ENCODE measurements around the gene TDP2.
"Not testable (repeated sequence)": the region's sequence is repeated elsewhere in the genome, so short reads cannot be mapped to it uniquely, and the experiment has no call there.

Gene TDP2

DNA sequence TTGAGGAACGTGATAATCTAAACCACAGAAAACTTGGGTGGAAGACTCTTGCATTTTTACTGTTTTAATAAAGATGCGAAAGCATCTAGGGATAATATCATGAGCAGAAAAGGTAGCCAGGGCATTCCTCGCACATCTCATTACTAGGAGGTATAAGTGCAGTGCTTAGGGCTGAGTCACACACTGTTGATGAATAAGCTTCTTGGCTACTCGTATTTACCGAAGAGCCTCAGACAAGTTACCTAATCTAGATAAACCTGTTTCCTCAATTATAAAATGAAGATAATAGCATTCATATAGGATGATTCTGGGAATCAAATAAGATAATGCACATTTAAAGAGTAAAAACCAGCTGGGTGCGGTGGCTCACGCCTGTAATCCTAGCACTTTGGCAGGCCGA is 19.9 kb downstream of the TDP2 start:
- DNase-seq (ENCODE audit: low read depth): no peak

DNA sequence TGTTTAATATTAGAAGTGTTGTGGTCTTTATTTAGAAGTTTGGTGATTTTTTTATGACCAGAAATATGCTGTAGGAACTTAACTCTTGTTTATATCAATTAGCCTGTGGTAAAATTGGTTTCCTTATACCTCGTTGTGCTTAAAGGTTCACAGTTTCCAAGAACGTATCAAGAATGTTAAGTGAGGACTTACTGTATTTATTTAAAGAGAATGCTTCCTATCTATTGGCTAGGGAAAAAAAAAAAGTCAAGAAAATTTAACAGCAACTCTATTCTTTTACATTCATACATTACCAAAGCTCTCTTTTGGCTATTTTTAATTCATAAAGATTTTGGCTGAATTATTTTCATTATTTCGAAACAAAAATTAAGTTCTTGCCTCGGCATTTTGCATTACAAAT is 22.3 kb downstream of the TDP2 start:
- DNase-seq (ENCODE audit: low read depth): no peak

DNA sequence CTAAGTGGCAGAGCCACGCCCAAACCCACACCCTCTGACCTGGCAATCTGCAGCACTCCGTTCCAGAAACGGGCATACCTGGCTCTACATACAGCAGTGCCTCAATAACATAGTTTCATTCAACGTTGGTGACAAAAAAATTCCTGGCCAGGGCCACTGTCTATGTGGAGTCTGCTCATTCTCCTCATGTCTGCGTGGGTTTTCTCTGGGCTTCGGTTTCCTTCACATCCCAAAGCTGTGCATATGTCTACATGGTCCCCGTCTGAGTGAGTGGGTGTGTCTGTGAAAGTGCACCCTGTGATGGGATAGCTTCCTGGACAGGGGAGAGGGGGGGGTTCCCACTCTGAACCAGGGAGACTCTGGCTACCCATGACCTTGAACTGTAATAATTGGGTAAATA is 22.8 kb downstream of the TDP2 start:
- no peak for DNase-seq (ENCODE audit: low read depth)

DNA sequence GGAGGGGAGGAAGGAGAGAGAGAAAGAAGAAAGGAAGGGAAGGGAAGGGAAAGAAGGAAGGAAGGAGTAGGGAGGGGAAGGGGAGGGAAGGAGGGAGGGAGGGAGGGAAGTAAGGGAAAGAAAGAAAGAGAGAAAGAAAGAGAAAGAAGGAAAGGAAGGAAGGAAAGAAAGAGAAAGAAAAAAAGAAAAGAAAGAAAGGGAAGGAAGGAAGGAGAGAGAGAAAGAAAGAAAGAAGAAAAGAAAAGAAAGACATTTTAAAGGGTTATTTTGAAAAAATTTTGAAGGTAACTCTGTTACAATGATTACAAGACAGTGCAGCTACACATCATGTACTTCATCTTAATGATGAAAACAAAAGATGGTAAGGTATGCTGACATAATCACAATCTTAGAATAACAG is 24.6 kb downstream of the TDP2 start:
- DNase-seq (ENCODE audit: low read depth): no peak

DNA sequence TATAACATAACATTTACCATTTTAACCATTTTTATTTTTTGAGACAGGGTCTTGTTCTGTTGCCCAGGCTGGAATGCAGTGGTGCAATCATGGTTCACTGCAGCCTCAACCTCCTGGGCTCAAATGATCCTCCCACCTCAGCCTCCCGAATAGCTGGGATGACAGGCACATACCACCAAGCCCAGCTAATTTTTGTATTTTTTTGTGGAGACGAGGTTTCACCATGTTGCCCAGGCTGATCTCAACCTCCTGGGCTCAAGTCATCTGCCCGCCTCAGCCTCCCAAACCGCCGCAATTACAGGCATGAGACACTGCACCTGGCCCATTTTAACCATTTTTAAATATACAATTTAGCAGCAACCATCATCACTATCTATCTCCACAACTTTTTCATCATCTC is 26.1 kb downstream of the TDP2 start:
- not testable (repeated sequence) for DNase-seq (ENCODE audit: low read depth)

DNA sequence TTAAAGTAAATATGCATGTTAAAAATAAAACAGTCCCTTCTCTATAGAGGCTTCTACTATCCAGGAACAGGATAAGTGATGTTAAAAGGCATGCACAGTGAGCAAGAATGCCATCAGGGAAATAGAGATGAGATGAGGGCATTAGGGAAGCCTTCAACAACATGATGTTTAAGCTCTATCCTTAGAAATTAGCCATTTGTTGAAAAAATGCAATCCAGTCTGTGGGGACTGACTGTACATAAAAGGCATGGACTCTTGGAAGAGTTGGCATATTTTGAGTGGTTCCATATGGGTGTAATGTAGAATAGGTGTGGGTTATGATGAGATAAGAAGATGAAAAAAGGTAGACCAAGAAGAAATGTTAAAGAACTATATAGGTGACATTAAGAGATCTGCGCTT is 26.5 kb downstream of the TDP2 start:
- no peak for DNase-seq (ENCODE audit: low read depth)

DNA sequence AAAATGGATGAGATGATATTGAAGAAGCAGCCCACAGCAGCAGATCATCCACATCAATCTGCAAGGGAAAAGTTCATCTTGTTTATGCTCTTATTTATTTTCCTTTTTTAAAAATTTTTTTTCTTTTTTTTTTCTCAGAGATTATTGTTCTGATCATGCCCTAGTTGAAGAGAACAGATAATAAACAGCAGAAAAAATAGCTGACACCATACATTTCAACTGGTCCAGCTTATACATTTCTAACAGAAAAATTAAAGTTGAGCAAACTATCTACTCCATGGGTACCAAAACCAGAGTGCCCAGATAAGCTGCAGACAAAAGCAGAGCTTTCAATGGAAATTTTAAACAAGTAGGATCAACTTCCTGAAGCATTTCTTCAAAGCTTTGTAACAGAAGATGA is 30.0 kb downstream of the TDP2 start:
- no peak for DNase-seq (ENCODE audit: low read depth)

DNA sequence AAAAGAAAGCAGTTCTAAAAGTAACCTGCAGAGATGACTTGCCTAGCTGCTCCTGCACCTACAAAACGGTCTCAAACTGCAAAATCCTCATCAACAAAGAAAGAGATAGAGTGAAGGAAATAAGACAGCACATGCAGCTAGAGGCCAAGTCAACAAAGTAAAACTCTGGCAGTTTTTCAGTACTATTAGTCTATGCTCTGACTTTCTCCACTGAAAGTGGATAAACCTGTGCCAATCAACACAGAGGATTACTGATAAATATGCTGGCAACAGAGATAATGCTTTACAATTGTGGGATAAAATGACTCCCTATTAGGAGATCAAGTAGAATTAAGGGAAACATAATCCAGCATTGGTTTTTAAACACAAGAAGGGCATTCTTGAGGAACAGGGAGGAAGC is 34.1 kb downstream of the TDP2 start:
- DNase-seq (ENCODE audit: low read depth): no peak

DNA sequence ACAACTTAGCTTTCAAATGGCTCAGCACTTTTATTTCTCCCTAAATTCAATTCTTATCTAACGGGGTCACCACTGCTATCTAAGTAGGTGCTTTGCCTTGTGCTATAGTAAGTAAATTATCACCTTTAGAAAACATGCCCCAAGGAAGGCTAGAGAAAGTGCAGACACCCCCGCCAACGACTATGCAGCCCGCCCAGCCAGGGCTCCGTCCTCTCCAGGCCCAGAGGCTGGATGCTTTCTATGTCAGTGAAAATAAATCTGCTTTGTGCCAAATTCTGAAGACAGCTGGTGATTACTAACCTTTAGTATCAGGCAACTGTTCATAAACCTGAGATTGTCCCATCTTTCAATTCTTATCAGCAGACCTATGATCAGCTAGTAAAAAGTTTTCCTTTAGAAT is 35.0 kb downstream of the TDP2 start:
- DNase-seq (ENCODE audit: low read depth): no peak

DNA sequence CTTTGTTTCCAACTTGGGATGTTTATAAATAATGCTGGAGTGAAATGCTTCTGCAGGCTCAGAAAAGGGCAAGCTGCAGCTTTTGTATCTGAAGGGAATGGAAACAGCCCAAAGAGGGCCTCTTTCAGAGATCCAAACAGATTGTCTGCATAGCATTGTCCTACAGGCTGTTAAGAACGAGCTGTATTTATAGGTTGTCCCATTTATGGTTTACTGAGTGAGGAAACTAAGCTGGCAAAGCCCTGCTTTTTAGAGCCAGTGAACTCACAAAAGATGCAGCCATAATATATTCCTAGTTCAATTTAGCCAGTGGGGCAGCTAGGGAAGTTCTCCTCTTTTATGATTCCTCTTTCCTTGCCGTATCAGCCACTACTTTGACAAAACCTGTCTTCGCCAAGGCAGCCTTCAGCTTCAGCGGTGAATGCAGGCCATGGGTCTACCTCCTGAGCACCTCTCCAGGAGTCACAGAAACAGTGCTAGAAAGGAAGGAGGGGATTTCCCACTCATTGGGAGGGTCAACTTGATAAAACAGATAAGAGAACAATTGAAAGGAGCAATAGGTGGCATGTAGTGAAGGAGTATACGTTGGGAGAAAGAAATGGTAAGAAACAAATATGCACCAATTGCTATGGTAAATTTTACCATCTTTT is 35.7 kb downstream of the TDP2 start:
- no peak for DNase-seq (ENCODE audit: low read depth)

DNA sequence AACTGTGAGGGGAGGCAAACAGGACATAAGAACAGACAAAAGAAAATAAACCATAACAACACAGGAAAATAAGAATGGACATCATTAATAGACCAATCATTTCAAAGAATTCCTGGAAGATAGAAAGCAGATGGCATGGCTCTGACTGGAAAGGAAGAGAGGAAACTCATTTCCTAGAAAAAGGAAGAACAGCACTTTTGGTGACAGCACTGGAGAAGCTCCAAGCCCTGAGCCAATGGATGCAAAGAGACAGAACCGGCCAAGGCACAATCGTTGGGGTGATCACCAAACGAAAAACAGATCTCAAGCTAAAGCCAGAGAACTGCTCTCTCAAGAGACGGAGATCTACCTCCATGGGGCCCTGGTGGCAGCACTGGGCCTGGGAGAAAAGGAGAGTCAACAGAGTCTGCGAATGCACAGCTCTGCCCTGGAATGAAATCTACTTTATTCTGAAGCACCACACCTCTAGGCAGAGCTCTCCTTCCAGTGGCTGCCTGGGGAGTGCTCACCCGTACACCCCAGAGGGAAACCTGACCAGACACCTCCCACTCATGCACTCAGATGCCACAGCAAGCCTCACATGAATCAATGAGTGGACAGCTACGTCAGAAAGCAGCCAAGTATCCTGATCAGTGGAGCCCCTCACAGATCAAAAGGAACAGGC is 44.9 kb downstream of the TDP2 start:
- DNase-seq (ENCODE audit: low read depth): no peak

DNA sequence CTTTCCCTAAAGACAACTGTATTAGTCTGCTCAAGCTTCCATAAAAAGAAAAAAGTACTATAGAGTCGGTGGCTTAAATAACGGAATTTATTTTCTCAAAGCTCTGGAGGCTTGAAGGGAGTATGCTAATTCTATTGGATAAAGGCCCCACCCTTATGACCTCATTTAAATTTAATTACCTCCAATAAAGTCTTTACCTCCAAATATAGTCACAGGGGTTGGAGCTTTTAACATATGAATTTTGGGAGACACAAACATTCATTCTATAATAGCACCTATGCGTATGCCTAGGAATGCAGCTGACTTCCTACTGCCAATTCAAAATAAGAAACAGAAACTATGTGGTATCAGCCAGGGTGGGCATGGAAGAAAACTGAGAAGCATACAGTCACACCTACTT is 46.1 kb downstream of the TDP2 start:
- DNase-seq (ENCODE audit: low read depth): no peak

DNA sequence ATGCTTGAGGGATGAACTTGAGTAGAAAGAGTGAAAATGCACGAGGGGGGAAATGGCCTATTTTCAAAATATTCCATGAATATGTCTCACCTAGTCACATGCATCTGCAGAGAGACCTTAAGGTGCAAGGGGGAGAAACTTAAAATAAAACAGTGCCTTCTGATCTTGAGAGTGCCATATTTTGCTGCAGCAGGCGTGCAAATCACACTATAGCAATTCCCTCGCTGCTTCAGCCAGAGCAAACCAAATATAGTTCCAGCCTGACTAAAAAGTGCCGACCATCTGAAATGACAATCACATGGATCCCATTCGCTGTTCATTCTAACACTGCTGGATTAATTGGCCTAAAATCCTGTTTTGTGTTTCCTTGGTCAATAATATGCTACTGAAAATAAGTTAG is 47.0 kb downstream of the TDP2 start:
- no peak for DNase-seq (ENCODE audit: low read depth)

DNA sequence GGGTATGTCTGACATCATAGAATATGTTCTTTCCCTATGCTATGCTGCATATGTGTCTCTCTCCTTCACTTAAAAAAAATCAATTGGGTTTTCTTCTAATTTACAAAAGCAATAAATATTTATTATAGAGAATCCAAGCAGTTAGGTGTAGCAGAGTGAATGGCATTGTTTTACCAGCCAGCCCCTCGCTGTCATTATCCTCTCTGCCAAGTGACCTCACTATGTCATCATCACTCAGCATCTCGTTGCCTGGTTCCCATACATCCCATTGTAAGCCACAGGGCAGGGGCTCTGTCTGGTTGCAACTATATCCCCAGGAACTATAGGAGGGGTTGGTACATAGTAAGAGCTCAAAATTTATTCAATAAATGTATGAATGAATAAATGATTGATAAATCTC is 52.1 kb downstream of the TDP2 start:
- no peak for DNase-seq (ENCODE audit: low read depth)

DNA sequence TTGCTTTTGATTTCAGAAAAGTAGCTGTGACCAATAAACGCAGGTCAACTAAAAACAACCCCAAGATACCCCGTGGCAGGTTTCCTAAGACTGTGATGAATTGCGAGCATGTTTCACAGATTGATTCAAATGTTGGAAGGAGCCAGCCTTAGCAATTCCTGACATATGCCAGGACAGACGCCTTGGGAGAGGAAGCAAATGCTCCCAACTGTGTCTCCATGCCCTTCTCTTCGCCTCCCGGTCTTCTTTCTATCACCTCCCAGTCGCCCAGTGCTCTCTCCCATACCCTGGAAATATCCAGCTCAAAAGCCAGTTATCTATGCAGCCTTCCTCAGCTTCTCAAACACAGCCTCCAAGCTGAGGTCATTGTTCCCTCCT is 52.7 kb downstream of the TDP2 start:
- no peak for DNase-seq (ENCODE audit: low read depth)

DNA sequence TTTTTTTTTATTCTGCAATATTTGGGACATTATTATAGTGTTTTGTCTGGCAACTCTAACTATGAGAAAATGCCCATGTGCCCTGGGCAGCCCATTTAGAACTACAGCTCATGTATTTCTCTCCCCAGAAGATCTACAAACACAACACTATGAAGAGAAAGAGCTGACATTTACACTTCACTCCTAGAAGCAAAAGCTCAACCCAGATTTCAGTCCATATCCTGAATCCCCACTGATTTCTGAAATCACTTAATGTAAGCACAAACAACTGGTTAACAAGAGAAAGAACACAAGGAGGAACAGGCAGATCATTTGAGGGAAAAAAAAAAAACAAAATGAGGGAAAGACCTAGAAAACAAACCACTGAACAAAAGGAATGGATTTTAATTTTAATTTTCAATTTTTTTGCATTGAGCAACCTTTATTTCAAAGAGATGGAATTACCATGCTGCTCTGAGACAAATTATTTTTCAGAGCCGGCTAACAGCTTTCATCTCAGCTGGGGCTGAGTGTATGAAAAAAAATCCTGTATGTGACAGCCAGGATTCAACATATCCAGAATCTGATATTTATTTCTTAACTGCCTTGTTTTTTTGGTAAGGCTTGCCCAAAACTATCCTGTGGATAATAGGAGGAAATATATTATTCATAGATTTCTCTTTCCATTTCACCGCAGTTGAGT is 53.2 kb downstream of the TDP2 start:
- no peak for DNase-seq (ENCODE audit: low read depth)

DNA sequence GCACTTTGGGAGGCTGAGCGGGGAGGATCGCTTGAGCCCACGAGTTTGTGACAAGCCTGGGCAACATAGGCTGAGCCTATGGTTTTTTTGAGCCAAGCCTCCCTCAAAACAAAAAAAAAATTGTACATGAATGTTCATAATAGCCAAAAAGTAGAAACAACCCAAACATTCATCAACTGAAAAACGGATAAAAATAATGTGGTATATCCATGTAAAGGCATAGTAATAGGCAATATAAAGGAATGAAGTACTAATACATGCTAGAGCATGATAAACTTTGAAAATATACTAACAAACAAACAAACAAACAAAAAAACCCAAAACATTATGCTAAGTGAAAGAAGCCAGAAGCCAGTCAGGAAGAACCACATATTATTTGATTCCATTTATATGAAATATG is 56.0 kb downstream of the TDP2 start:
- DNase-seq (ENCODE audit: low read depth): no peak

DNA sequence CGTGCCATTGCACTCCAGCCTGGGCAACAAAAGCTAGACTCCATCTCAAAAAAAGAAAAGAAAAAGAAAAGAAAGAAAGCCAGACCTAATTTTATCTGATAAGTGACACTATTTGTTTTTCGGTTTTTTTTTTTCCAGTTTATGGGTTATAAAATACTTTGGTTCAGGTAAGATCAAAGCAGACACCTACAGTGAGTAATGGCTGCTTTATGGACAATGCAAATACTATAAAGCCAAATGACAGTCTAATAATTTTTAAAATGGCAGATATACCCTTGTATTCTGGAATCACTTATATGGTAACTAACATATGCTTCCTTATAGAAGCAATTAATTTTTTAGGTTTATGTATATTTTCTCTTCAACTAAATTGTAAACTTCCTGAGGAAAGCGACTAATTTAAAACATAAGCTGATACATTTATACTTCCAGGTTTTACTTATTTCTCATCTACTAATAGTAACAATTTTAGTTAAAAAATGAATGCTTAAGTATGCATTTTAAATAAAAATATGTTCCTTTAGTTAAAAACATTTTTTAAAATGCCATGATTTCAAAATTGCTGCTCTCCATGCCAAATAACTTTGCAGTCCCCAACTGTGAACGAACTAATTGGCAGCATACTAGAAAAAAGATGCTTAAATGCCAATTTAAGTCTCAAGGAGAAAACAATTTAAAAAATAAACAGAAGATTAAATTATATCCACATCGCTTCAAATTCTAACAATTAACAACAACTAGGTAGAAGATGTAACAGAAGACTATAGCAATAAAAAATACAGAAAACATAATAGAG is 59.2 kb downstream of the TDP2 start:
- no peak for DNase-seq (ENCODE audit: low read depth)

DNA sequence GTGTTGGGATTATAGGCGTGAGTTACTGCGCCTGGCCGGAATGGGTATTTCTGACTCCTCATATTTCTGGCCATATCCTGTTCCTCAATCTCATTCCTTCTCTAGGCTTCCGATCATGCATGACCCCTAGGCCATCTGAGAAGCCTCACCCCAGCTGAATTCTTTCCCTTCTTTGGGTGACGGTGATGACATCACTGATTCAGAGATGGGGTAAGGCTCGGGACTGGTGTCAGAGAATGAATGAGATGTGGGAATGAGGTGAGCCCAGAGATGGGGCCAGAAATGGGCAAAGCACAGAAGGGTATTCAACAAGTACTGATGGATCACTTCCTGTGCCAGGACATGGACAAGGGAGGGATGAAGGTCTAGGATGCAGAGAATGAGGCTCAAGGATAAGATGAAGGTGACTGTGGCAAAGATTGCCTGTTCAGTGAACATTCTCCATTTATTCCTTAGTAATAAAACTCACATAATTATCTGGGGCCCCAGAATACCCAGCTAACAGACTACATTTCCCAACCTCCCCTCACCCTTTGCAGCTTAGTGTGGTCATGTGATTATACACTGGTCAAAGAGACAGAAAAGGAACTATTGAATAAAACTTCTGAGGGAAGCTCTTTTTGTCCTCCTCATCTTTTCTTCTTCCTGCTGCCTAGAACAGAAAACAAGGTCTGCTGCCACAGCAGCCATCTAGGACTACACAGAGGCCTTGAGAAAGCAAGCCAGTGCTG is 60.3 kb downstream of the TDP2 start:
- no peak for DNase-seq (ENCODE audit: low read depth)

DNA sequence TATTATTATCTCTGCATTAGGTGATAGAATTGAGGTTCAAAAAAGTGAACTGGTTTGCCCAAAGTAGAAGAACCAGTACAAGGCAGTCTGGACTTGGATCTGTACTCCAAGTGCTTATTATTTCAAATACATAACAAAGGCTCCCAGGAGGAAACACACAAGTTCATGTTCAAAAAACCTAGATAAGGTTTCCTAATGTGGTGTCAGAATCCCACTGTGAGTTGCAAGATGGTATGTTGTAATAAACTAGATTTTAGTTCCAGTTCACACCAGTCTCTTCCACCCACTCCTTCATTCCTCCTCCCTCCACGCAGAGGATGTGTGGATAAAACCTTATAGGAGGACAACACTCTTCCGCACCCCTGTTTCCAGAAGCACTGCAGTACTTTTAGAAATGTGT is 63.5 kb downstream of the TDP2 start:
- DNase-seq (ENCODE audit: low read depth): no peak

DNA sequence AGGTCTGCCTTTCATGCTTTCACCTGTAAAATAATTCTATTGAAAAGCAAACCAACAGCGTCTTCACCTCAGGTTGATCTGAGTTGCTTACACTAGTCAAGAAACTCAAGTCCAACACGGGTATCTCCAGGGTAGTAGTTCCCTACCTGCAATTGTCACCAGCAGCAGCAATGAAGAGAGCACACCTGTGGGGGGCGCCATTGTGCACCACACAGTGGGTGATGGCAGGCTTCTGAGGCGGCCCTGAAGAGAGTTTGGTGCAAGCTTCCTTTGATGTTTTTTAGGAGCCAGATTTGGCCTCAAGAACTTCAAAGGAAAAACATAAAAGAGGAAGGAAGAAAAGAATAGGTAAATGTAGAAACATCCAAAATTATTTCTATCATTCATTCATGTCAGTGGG is 65.8 kb downstream of the TDP2 start:
- DNase-seq (ENCODE audit: low read depth): no peak

Measured in activated T-helper 1 cell treated with Interleukin-2 at 50 U/mL for 16 hours (primary cell).